HG03139 (cell line): Measurements from ENCODE around the gene PTPN3.
"Not testable (repeated sequence)": the region's sequence is repeated elsewhere in the genome, so short reads cannot be mapped to it uniquely, and the experiment has no call there.

Experiments
- ATAC-seq: cut with Tn5 transposase; IDR thresholded peaks from one replicate; pipeline ENCODE4 v1.9.1; 2021; ENCODE audit not compliant: unreplicated experiment

The PTPN3 gene

DNA sequence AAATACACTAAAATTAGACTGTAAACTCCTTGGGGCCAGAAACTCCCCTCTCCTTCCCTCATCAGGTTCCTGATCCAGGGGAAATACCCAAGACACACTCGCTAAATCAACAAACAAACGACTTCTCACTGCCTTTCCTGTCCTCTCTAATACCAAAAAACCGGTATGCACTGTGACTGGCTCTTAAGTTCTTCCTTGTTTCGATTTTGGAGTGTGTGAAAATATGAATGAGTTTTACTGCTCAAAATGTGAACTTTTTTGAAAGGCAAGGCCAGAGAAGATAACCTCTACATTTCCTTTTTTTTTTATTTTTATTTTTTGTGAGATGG is 96.2 kb downstream of the PTPN3 start:
- no peak for ATAC-seq

DNA sequence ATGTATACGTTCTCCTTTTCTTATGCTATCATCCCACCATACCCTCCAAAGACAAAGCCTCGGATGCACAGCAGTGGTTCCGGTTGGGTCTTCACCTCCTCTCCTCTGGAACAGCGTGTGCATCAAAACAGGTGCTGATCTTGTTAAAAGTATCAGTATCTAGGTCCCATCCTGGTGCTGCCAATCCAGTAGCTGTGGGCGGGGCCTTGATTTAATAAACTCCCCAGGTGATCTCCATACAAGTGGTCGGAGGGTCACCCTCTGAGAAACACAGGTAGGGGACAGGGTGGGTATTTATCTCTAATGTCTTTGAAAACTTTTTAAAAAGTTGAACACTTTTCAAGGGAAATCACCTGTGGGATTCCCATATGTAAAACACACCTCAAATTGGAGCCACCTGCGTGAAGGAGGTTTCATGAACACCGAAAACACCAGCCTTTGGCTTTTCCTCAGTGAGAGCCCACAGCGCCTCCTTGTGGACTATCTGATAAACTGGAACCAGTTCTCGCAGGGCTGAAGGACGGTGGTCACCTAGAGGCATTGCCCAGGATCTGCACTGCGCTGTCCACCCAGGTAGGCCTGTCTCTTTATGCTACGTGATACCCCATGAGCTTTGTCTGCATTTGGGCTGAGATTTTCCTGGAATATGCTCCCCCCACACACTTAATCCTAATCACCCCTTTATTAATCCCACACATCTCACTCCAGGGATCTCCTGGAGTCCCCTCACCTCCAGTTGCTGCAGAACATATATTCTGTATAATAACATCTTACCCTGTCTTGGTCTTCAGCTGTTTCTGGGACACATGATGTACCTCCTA is 96.7 kb downstream of the PTPN3 start:
- peak; percentile 43 for ATAC-seq

DNA sequence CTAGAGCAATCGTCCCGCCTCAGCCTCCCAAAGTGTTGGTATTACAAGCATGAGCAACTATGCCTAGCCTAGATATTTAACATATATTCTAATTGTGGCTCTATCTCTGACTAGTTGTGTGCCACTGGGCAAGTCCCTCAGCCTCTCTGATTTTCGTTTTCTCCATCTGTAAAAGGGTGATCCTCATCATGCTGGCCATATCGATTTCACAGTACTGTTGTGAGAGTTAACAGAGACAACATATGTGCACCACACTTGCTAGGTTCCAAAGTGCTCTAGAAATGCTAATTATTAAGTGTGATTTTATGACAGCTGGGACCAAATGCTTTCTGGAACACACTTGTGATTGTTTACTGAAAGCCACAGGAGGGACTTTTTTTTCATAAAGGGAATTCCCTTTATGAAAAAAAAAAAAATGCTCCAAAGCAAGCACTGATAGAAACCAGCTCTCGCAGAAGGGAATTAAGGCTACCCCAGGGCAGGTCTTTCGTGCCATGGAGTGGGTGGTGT is 98.8 kb downstream of the PTPN3 start:
- ATAC-seq, result peak; percentile 58

DNA sequence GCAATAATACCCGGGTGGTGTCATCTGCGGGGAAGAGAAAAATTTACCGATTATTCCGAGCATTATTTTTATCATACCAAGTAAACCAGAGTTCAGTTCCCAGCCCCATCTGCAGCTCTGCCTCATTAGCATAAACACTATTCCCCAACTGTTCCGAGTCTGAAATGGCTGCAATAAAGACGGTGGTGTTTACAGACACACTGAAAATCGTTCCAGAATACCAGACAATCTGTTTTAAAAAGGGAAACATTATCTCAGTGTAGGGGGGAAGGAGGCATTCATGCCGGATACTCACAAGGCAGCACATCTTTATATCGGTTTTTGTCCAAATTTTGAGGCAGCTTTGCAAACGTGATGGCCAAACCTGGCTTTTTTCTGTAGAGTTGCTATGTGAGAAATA is 106.9 kb downstream of the PTPN3 start:
- ATAC-seq, result no peak

DNA sequence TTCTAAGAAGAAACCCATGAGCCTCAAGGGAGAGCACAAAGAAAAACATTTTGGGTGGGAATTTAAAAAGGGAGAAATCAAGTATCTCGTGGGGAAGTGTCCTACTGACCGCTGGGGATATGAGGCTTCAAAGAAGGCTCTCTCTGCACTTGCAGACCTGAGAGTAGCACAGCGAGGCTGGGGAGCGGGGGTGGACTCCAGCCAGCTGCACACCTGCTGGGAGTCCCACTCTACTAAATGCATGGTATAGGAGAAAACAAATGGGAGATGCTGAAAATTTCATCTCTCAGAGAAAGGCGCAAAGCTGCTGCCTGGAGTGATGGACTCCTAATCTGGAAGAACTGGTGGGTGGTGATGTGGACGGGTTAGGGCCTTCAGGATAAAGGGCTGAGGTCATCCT is 110.3 kb downstream of the PTPN3 start:
- ATAC-seq, result no peak

DNA sequence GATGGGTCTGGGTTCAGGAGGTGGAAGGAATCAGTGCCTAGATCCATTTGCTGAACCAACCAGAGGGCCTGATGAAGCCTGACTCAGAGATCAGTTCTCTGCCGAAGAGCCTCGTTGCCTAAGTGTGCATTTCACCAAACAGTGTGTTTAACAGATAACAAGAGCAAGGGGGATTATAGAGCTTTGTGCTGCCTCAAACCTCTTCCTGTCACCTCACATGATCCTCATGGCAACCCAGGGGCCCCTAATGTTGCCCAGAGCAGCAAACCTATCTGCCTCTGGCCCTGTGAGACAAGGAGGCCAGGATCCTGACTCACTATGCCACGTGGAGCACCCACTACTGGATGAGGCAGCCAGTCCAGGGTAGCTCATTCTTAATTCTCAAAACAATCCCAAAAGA is 110.9 kb downstream of the PTPN3 start:
- ATAC-seq, result no peak

DNA sequence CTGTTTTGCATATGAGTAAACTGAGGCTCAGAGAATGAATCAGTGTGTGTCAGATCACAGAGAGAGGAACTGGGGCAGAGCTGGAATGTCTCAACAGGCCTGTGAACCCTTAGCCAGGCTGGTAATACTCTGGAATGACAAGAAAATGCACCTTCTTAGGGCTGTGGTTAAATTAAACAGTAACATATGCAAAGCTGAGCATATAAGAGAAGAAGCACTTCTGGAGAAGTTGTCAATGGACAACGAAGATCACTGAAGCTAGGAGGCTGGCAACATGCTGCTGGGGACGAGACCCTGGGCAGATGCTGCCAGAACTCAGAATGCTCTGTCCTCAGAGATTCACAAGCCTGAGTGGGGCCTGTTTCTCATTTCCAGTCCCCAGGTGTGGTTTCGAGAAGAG is 112.6 kb downstream of the PTPN3 start:
- ATAC-seq, result peak; percentile 45

DNA sequence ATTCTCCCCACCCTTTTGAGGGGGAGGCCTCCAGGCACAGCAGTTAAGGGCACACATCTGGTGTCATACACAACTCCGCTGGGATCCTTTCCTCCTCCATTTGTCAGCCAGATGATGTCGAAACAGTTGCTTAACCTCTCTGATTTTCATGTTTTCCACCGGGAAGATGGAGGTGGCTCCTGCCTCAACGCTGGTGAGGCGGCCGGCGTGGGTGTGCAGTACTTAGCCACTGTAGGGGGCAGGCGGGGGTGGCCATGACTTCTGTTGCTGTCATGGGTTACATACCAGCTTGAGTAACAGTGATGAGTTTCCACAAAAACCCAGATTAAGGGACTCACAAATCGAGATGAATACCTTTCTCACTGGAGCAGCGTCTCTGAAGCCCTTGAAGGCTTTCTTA is 114.2 kb downstream of the PTPN3 start:
- ATAC-seq, result no peak

DNA sequence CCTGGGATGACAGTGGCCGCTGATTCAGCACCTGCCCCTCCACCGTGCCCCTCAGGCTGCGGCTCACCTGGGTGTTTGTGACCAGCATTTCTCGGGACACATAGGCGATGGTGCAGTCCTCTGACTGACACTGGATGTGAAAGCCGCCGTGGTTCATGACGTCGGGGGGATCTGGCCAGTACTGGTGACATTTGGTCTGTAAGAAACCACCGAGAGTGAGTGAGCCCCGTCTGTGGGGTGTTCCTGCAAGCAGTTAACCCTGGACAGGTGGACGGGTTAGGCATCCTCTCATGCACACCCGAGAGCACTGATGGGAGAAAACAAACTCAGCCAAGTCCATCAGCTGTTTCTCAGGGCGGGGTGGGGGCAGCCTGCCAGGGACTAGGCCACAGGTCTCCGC is 114.8 kb downstream of the PTPN3 start:
- ATAC-seq, result no peak

DNA sequence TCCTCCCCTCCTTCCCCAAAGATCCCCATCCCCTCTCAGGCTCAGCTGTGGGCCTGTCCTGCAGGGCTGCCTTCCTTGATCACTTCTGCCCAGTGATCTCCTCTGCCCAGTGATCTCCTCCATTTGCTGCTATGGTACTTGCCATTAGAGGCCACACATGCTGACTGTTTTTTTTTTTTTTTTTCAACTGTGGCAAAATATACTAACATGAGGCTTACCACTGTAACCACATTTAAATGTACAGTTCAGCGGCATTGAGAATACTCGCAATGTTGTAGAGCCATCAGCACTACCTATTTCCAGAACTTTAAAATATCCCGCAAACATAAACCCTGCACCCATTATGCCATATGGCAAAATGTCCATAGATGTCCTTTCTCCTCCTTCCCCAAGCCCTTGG is 115.5 kb downstream of the PTPN3 start:
- ATAC-seq, result no peak

DNA sequence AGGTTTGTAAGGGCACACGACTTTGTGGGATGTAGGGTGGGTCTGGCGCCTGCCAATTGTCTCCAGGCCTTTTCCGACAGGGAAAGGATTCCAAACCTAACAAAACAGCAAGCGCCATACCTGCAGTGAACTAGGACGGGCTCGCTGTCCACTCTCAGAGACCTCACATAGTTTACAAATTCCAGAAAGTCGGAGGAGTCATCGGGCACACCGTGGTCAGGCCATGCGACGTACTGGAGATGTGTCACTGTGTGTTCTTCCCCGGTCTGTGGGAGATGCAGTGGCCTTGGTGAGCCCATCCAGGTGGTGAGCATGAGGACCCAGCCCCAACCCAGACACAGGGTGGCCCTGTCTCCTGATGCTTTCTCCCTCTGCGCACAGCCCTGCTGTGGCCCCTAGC is 115.9 kb downstream of the PTPN3 start:
- no peak for ATAC-seq

DNA sequence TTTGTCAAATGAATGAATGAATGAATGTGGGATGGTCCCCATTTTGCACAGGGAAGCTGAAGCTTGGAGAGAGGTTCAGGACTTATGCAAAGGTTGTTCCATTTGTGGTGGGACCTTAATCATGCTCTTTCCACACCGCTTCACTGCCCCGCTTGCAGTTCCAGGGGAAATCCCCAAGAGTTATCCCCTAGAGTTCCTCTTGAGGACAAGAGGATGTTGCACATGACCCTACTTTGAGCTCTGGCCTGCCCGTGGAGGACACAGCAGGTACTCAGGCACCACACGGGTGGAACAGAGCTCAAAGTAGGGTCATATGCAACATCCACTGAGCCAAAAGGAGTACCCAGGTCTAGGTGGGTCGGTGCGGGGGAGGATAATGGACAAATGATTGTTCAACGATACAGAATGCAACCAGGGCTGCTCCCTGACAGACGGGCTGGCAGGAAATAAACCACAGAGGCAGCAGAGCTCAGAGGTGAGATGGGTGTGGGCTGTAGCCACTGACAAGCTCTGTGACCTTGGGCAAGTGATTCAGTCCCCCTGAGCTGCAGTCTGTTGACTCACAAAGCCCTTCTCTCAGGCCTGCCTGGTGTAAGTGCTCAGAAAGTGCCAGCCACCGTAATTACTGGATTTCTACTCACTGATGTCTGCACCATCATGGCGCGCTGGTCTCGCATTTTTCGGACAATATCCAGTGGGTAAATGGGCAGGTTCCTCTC is 116.9 kb downstream of the PTPN3 start:
- no peak for ATAC-seq

DNA sequence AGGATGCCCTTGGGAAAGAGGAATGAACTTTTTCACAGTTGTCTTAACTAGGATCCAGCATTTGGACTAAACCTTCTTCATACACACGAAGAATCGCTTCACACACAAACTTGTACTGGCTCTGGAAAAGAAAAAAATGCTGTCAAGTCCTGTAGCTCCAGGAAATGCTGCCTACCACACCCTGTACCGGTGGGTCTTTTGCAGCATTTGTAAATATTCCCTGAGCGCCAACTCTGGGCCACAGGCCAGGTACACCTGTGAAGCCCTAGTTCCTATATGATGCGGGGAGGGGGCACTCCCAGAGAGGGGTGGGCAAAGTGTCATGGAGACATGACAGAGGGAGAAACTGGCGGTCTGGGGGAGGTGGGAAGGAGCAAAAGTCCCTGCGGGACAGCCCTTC is 118.6 kb downstream of the PTPN3 start:
- no peak for ATAC-seq

DNA sequence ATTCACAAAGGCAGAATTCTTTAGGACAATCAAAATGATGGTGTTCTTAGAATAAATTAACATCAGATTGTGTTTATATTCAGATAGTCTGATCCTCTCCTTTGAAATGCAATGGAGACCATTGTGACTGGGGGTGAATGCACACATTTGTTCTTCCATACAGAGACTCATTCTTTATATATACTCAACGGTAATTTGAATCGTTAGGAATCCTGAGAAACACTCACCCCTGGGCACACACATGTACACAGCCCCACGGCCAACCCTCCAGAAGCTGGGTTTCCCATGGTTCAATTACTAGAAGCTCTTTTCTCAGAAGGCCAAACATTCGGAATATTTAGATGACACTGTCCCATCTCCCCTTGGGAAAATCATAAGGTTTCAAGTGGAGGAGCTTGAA is 119.8 kb downstream of the PTPN3 start:
- ATAC-seq, result no peak

DNA sequence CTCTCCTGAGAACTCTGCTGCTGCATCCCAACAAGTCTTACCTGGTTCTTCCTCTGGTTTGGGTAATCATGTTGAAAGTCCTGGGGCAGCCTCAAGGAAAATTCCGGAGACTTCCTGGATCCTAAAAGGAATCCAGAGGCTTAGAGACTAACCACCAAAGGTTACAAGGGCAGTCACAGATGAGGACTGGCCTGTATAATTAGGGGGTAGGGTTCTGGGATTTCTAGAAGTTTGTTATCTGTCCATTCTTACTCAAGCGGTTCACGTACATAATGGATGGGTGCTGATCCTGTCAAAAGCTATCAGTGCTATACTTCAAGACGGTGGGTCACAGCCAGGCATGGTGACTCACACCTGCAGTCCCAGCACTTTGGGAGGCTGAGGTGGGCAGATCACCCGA is 125.9 kb downstream of the PTPN3 start:
- no peak for ATAC-seq

DNA sequence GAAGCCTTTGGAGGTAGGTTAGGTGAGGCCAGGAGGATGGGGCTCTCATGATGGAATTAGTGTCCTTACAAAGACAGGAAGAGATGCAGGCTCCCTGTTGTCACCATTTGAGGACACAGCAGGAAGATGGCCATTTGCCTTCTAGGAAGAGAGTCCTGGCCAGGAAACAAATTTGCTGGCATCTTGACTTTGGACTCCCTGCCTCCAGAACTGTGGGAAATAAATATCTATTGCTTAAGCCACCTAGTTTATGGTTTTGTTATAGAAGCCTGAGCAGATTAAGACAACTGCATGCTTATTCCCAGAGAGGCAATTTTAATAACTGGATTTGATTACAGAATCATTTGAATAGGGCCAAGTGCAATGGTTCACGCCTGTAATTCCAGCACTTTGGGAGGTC is 126.7 kb downstream of the PTPN3 start:
- no peak for ATAC-seq

DNA sequence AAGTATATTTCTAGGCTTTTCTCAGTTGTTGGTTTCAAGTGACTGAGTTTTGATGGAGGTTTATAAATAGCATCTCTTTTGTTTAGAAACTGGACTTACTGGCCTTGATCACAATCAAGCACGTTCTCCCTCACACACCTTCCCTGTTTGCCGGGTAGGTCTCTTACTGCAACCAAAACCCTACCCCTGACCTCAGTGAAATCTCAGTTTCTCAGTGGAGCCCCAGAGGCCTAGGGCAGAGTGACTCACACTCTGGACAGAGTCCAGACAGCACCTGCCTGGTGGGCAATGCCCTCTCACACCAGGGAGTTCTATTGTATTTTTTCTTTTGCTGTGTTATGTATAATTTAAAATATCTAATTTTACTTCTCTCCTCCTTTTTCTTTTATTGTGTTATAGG is 128.8 kb downstream of the PTPN3 start:
- ATAC-seq, result no peak

DNA sequence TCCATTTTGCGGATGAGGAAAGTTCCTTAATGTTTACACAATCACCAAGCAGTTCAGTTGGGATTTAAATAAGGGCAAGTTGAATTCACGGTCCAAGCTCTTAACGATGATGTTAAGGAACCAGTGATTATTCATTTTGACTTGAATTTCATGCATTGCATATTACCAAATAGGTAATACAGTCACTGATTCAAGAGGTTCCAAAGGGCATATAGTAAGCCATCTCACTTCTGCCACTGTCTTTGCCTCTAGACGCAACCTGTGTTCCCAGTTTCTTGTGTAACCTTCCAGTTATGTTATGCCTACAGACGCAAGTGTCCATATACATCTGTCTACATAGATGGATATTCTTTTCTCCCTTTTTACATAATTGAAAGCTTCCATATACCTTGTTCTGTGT is 137.3 kb downstream of the PTPN3 start:
- no peak for ATAC-seq

DNA sequence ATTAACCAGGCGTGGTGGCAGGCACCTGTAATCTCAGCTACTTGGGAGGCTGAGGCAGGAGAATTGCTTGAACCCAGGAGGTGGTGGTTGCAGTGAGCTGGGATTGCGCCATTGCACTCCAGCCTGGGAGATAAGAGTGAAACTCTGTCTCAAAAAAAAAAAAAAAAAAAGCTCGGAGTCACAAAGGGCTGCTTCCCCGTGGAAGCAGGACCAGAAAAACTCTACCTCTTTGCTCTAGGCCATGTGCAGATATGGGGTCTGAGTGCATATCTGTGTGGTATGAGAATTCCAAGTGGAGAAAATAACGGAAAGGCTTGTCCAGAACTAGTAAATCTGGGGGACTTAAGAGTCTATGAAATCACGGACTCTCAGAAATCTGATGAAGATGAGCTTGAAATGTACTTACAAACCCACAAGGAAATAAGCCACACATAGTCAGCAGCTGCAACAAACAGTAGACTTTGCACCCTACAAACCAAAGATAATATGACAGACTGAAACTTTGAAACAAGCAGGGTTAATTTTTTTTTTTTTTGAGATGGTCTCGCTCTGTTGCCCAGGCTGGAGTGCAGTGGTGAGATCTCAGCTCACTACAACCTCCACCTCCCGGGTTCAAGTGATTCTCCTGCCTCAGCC is 139.0 kb downstream of the PTPN3 start:
- ATAC-seq, result not testable (repeated sequence)

DNA sequence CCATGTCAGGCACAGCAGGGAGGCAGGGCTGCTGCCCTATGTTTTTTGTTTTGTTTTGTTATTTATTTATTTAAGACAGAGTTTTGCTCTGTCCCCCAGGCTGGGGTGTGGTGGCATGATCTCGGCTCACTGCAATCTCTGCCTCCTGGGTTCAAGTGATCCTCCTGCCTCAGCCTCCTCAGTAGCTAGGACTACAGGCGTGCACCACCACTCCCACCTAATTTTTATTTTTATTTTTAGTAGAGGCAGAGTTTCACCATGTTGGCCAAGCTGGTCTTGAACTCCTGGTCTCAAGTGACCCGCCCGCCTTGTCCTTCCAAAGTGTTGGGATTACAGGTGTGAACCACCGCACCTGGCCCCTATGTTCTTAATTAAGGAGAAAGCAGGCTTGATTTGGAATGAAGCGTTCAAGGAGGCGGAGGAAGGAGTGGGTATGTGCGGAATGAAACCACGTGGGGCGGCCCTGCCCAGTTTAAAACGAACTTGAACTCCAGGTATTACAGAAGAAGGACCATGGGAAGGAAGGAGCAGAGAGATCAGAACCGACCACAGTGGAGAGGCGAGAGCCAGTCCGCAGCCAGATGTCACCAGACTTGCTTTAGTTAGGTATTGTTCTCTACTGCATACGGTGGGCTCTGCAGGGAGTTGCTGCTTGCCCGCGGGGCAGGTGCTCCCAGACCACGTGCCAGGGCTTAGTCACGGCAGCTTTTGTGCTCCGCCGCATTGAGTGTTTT is 142.4 kb downstream of the PTPN3 start:
- ATAC-seq, result no peak

DNA sequence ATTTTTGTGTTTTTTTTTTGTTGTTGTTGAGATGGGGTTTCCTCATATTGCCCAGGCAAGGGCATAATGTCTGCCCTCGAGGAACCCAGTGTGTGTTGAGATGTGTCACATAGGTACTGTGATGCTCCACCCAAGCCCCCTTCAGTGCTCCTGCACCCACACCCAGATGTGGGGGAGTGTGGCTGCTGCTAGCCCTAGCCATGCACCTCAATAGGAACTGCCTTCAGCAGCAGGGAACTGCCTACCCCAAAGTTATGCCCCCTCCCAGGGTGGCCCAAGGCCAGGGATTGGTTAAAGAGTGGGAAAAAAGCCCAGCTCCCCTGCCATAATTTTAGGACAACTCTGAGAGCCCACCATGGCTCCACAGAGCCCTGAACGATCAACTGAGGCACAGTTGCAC is 143.9 kb downstream of the PTPN3 start:
- ATAC-seq, result no peak
